Measurements from ENCODE around the gene DOCK10. TPM values are rescaled to one million over a fixed set of nuclear protein-coding genes. Genes with fewer than 3 reads are reported as not detected.

The DOCK10 gene
- total RNA-seq, 2 experiments from 2014 or later: 40.8 to 68.2 TPM

DNA sequence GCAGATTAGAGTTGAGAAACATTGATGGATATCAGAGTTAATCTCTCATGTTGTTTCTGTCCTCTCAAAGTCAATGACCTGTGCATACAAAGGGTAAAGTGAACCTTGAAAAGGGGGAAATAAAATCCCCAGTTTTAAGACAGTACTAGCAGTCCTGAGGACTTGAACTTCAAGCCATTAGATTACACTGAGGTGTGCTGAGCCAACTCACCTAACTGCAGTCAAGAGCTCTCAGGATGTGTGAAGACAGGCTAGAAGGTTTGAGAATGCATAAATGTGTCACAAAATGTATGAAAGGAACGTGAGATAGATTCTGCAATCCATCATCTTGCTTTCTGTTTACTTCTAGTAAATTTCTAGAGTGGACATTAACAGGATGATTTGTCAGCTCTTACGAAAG lies 35.5 kb downstream of the DOCK10 start:
- no peak for DNase-seq (ENCODE audit: low spot score)
- peak overlapping the region; percentile 1 for H3K27ac ChIP-seq (ENCODE audit: low read depth, low read length, poor library complexity, severe bottlenecking)
- H3K4me3 ChIP-seq (ENCODE audit: low read depth, low read length, poor library complexity, severe bottlenecking): no peak overlapping the region
- ChIA-PET CTCF (ENCODE audit: unreplicated experiment) (no interaction called here), POLR2A (interaction anchor here (0.6 to 1.3 kb wide), 3 partner anchors 147 to 234 kb away, joined by 3 read pairs; no protein-coding TSS in a partner anchor)
- H2AFZ ChIP-seq (ENCODE audit: low read length): no peak overlapping the region
- no peaks in the 10 kb centered on the region for H3K9me2 ChIP-seq (ENCODE audit: insufficient read depth, low read length)
- no peaks in the 10 kb centered on the region for H4K20me1 ChIP-seq (ENCODE audit: insufficient read depth, low read length)
- H3K36me3 ChIP-seq (ENCODE audit: insufficient read depth, low read length): no peaks in the 10 kb centered on the region; the same call in 1 of the 2 replicates
- no peaks in the 10 kb centered on the region for H3K9me3 ChIP-seq (ENCODE audit: low read length)
- no peak overlapping the region for H3K4me2 ChIP-seq (ENCODE audit: low read length)
- peaks cover 46% of the 10 kb centered on the region for H3K4me1 ChIP-seq (ENCODE audit: insufficient read depth, low read length, poor library complexity, severe bottlenecking)
- TF ChIP-seq CTCF (conservative IDR thresholded peaks at IDR 0.05; ENCODE audit: low read length) (no peak), EZH2phosphoT487 (IDR thresholded peaks at IDR 0.05; ENCODE audit: borderline replicate concordance, low read depth, low read length) (no peak)
- no peaks in the 10 kb centered on the region for H3K79me2 ChIP-seq (ENCODE audit: insufficient read depth, low read depth, low read length)
- no TSS peak for BruUV-seq (replicated peaks)
- intact Hi-C loops (cut with micrococcal nuclease; ENCODE audit: unreplicated experiment): loop anchor here (5.0 to 10.0 kb wide), 2 partner anchors 271 to 352 kb away; no protein-coding TSS in a partner anchor

- no peaks in the 10 kb centered on the region for H3K79me2 ChIP-seq (ENCODE audit: insufficient read depth, low read depth, low read length)
- intact Hi-C loops (cut with micrococcal nuclease; ENCODE audit: unreplicated experiment): loop anchor here (10.0 kb wide), 1 partner anchor 350 kb away; no protein-coding TSS in a partner anchor
- H3K4me3 ChIP-seq (ENCODE audit: low read depth, low read length, poor library complexity, severe bottlenecking): no peak overlapping the region
- ChIA-PET CTCF (ENCODE audit: unreplicated experiment) (no interaction called here), POLR2A (interaction anchor here (0.5 to 1.9 kb wide), 6 partner anchors 10 to 215 kb away, joined by 3 to 4 read pairs (median 4); no protein-coding TSS in a partner anchor)
- BruUV-seq (replicated peaks): no TSS peak
- H3K9me3 ChIP-seq (ENCODE audit: low read length): no peaks in the 10 kb centered on the region
- H3K36me3 ChIP-seq (ENCODE audit: insufficient read depth, low read length): no peaks in the 10 kb centered on the region; the same call in 1 of the 2 replicates
- H3K9me2 ChIP-seq (ENCODE audit: insufficient read depth, low read length): no peaks in the 10 kb centered on the region
- no peak for DNase-seq (ENCODE audit: low spot score)
- H2AFZ ChIP-seq (ENCODE audit: low read length): no peak overlapping the region
- H4K20me1 ChIP-seq (ENCODE audit: insufficient read depth, low read length): no peaks in the 10 kb centered on the region
- peaks cover 48% of the 10 kb centered on the region for H3K4me1 ChIP-seq (ENCODE audit: insufficient read depth, low read length, poor library complexity, severe bottlenecking)
- no peak for TF ChIP-seq CTCF (conservative IDR thresholded peaks at IDR 0.05; ENCODE audit: low read length)
- TF ChIP-seq EZH2phosphoT487 (IDR thresholded peaks at IDR 0.05; ENCODE audit: borderline replicate concordance, low read depth, low read length): no peak
- no peak overlapping the region for H3K4me2 ChIP-seq (ENCODE audit: low read length)
- H3K27ac ChIP-seq (ENCODE audit: low read depth, low read length, poor library complexity, severe bottlenecking): no peak overlapping the region
These were observed 37.7 kb downstream of the DOCK10 start for GRCh38 chr2:225004597-225004996.

DNA sequence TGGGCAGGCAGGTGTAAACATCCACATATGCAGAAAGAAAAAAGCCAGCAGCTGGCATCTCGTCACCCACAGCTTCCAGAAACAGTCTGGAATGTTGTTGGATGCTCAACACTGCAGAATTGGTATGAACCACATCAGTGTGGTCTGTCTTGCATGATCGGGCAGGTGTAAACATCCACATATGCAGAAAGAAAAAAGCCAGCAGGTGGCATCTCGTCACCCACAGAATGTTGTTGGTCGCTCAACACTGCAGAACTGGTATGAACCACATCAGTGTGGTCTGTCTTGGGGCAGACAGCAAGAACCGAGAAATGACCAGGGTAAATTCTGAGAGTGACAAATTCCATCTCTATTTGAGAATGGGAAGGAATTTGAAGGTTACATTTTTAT lies 39.6 kb downstream of the DOCK10 start:
- H3K9me2 ChIP-seq (ENCODE audit: insufficient read depth, low read length): no peaks in the 10 kb centered on the region
- peak; percentile 91 for DNase-seq (ENCODE audit: low spot score)
- peak; percentile 2; the same call in 1 of the 2 replicates for TF ChIP-seq CTCF (conservative IDR thresholded peaks at IDR 0.05; ENCODE audit: low read length)
- no peak for TF ChIP-seq EZH2phosphoT487 (IDR thresholded peaks at IDR 0.05; ENCODE audit: borderline replicate concordance, low read depth, low read length)

More for the DNA sequence above, 39.6 kb downstream of the DOCK10 start:
- peaks cover 29% of the 10 kb centered on the region for H3K4me1 ChIP-seq (ENCODE audit: insufficient read depth, low read length, poor library complexity, severe bottlenecking)
- ChIA-PET CTCF (ENCODE audit: unreplicated experiment) (interaction anchor here (1.1 to 1.3 kb wide), 2 partner anchors 45 to 48 kb away, joined by 3 to 5 read pairs; no protein-coding TSS in a partner anchor), POLR2A (interaction anchor here (0.5 to 1.4 kb wide), 5 partner anchors 13 to 646 kb away, joined by 3 to 6 read pairs (median 4); no protein-coding TSS in a partner anchor)
- no peaks in the 10 kb centered on the region; the same call in 1 of the 2 replicates for H3K36me3 ChIP-seq (ENCODE audit: insufficient read depth, low read length)
- peak overlapping the region; percentile 64 for H3K27ac ChIP-seq (ENCODE audit: low read depth, low read length, poor library complexity, severe bottlenecking)
- no peaks in the 10 kb centered on the region for H4K20me1 ChIP-seq (ENCODE audit: insufficient read depth, low read length)
- intact Hi-C loops (cut with micrococcal nuclease; ENCODE audit: unreplicated experiment): loop anchor here (1.0 to 10.0 kb wide), 9 partner anchors 50 to 658 kb away; no protein-coding TSS in a partner anchor
- H3K4me3 ChIP-seq (ENCODE audit: low read depth, low read length, poor library complexity, severe bottlenecking): no peak overlapping the region
- H3K79me2 ChIP-seq (ENCODE audit: insufficient read depth, low read depth, low read length): no peaks in the 10 kb centered on the region
- peak overlapping the region; percentile 62 for H3K4me2 ChIP-seq (ENCODE audit: low read length)
- H2AFZ ChIP-seq (ENCODE audit: low read length): no peak overlapping the region; the same call in 1 of the 2 replicates
- H3K9me3 ChIP-seq (ENCODE audit: low read length): no peaks in the 10 kb centered on the region
- BruUV-seq (replicated peaks): no TSS peak
